BLaER1 treated with 17β-estradiol and CSF1 and Interleukin-3, amounts not matched to agents 10 nM and 100 nM (cell line): ENCODE data around the gene CCDC28B.

Experiments used
- H3K27ac ChIP-seq, 11 experiments: shearing (Covaris generic); formaldehyde crosslinking; 2 replicates each; pipeline ENCODE4 v1.8.1; 2022
- H3K27me3 ChIP-seq, 11 experiments: shearing (Covaris generic); formaldehyde crosslinking; 2 replicates each; pipeline ENCODE4 v1.8.1; 2022
- H3K36me3 ChIP-seq, 11 experiments: shearing (Covaris generic); formaldehyde crosslinking; 2 replicates each; pipeline ENCODE4 v1.8.1; 2022
- H3K4me1 ChIP-seq, 10 experiments: shearing (Covaris generic); formaldehyde crosslinking; 2 replicates each; pipeline ENCODE4 v1.8.1; 2022
- H3K4me2 ChIP-seq, 11 experiments: shearing (Covaris generic); formaldehyde crosslinking; 2 replicates each; pipeline ENCODE4 v1.8.1; 2022
- H3K4me3 ChIP-seq, 10 experiments: shearing (Covaris generic); formaldehyde crosslinking; 2 replicates each; pipeline ENCODE4 v1.8.1; 2022
- H3K9ac ChIP-seq, 11 experiments: shearing (Covaris generic); formaldehyde crosslinking; 2 replicates each; pipeline ENCODE4 v1.8.1; 2022
- H3K9me3 ChIP-seq, 11 experiments: shearing (Covaris generic); formaldehyde crosslinking; replicated peaks in 1 of 11; 2 replicates each; pipeline ENCODE4 v1.8.1; 2022
- H4K20me1 ChIP-seq, 11 experiments: shearing (Covaris generic); formaldehyde crosslinking; 2 replicates each; pipeline ENCODE4 v1.8.1; 2022
- Cebpa-rat ChIP-seq, 11 experiments: shearing (Covaris generic); IDR thresholded peaks; 2 replicates each; pipeline ENCODE4 v1.8.1; 2022

Gene CCDC28B

GRCh38 chr1:32184650-32185049 lies 15.7 kb upstream of the CCDC28B start:
- Histone ChIP-seq H3K4me3 (no peak overlapping the region), H3K9ac (peak overlapping the region in 1 of 11 experiments; percentile 20; a peak in 1 of 22 replicates), H3K4me1 (peaks cover 37 to 62% (median 57%) of the 10 kb centered on the region in 10 experiments), H3K27ac (no peak overlapping the region), H3K9me3 (no peaks in the 10 kb centered on the region), H4K20me1 (peaks cover 71 to 97% (median 93%) of the 10 kb centered on the region in 11 experiments; a peak in 21 of 22 replicates), H3K36me3 (peaks cover 78 to 93% (median 87%) of the 10 kb centered on the region in 11 experiments), H3K4me2 (peak overlapping the region in 10 of 11 experiments; percentile 1 to 97 (median 36); a peak in 18 of 22 replicates), H3K27me3 (no peaks in the 10 kb centered on the region)
- TF ChIP-seq Cebpa-rat (IDR thresholded peaks at IDR 0.05) = no peak

DNA sequence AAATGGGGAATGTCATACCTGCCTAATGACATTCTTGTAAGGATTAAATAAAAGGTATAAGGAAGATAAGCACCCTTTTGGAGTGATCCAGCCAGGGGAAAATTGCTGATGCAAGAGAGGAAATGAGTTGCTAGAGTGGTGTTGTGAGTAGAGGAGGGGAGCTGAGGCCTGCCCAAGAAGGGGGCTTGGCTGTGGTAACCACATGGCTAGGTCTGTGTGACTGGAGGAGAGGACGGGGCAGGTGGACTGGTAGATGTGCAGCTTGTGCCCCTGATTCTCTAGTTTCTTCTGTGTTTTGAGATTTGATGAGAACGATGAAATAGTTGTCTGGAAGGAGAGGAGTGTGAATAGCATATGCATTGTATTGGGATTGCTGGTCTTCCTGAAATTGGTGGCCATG lies 14.3 kb upstream of the CCDC28B start:
- peaks cover 72 to 100% (median 98%) of the 10 kb centered on the region in 11 experiments; a peak in 21 of 22 replicates for H4K20me1 ChIP-seq
- peak overlapping the region in 5 of 11 experiments; percentile 0 to 29 (median 21); a peak in 3 of 22 replicates for H3K27ac ChIP-seq
- H3K4me2 ChIP-seq = peak overlapping the region; percentile 4 to 93 (median 35); a peak in 15 of 22 replicates
- H3K4me1 ChIP-seq = peaks cover 29 to 59% (median 50%) of the 10 kb centered on the region in 10 experiments
- no peak overlapping the region for H3K4me3 ChIP-seq
- H3K9me3 ChIP-seq = no peaks in the 10 kb centered on the region
- H3K27me3 ChIP-seq = no peaks in the 10 kb centered on the region
- H3K9ac ChIP-seq = peak overlapping the region in 2 of 11 experiments; percentile 24 to 38; a peak in 2 of 22 replicates
- H3K36me3 ChIP-seq = peaks cover 93 to 100% (median 100%) of the 10 kb centered on the region in 11 experiments
- no peak for TF ChIP-seq Cebpa-rat (IDR thresholded peaks at IDR 0.05)

DNA sequence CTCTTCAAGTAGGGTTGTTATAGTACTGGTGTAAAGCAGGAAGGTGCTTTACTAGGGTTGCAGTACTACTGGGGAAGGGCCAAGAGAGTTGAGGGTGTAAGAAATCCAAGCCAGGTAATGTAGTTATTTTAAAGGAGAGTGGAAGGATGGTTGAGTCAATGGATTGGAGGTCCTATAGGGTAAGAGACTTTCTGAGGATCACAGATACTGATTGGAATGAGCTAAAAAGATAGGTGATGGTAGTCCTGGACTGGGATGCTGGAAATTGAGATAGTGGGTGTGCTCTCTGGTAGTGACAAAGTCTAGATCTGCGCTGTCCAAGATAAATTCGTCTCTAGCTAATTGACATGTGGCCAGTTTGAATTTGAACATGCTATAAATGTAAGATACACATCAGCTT lies 13.9 kb upstream of the CCDC28B start:
- Histone ChIP-seq H3K27me3 (no peaks in the 10 kb centered on the region), H3K4me3 (no peak overlapping the region), H4K20me1 (peaks cover 72 to 100% (median 98%) of the 10 kb centered on the region in 11 experiments; a peak in 21 of 22 replicates), H3K9me3 (no peaks in the 10 kb centered on the region), H3K36me3 (peaks cover 93 to 100% (median 100%) of the 10 kb centered on the region in 11 experiments), H3K27ac (peak overlapping the region in 5 of 11 experiments; percentile 0 to 29 (median 21); a peak in 3 of 22 replicates), H3K9ac (peak overlapping the region in 1 of 11 experiments; percentile 0; a peak in 1 of 22 replicates), H3K4me1 (peaks cover 24 to 54% (median 45%) of the 10 kb centered on the region in 10 experiments), H3K4me2 (peak overlapping the region in 7 of 11 experiments; percentile 16 to 60 (median 42); a peak in 9 of 22 replicates)
- no peak for TF ChIP-seq Cebpa-rat (IDR thresholded peaks at IDR 0.05)

DNA sequence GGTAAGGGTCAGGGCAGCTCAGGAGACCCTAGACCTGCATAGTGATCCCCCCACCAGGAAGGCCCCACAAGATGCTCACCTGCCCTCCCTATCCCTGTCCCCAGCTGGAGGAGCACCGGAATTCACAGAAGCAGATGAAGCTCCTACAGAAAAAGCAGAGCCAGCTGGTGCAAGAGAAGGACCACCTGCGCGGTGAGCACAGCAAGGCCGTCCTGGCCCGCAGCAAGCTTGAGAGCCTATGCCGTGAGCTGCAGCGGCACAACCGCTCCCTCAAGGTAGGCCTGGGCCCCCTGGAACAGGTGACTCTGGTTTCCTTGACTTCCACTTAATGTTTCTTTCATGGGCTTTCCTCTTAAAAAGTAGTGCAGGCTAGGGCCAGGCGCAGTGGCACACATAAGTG lies 12.5 kb upstream of the CCDC28B start:
- peaks cover 72 to 100% (median 98%) of the 10 kb centered on the region in 11 experiments; a peak in 21 of 22 replicates for H4K20me1 ChIP-seq
- 0 out of 22 replicates have a peak overlapping the region, but pooled peaks of 1 of the 11 experiments have one; percentile 33 for H3K9ac ChIP-seq
- H3K4me3 ChIP-seq = no peak overlapping the region
- no peaks in the 10 kb centered on the region for H3K27me3 ChIP-seq
- H3K27ac ChIP-seq = no peak overlapping the region
- no peaks in the 10 kb centered on the region for H3K9me3 ChIP-seq
- H3K4me1 ChIP-seq = peaks cover 14 to 41% (median 32%) of the 10 kb centered on the region in 10 experiments
- H3K36me3 ChIP-seq = peaks cover 95 to 100% (median 100%) of the 10 kb centered on the region in 11 experiments
- no peak for TF ChIP-seq Cebpa-rat (IDR thresholded peaks at IDR 0.05)
- H3K4me2 ChIP-seq = no peak overlapping the region

GRCh38 chr1:32192220-32192948 lies 8.0 kb upstream of the CCDC28B start:
- H3K4me3 ChIP-seq = no peak overlapping the region
- TF ChIP-seq Cebpa-rat (IDR thresholded peaks at IDR 0.05) = no peak
- H3K9me3 ChIP-seq = no peaks in the 10 kb centered on the region

GRCh38 chr1:32194984-32195383 lies 5.4 kb upstream of the CCDC28B start:
- peaks cover 22 to 100% (median 88%) of the 10 kb centered on the region in 11 experiments; a peak in 21 of 22 replicates for H4K20me1 ChIP-seq
- peaks cover 83 to 91% (median 87%) of the 10 kb centered on the region in 11 experiments for H3K36me3 ChIP-seq
- H3K4me1 ChIP-seq = peaks cover 6 to 46% (median 35%) of the 10 kb centered on the region in 10 experiments
- no peaks in the 10 kb centered on the region for H3K27me3 ChIP-seq
- TF ChIP-seq Cebpa-rat (IDR thresholded peaks at IDR 0.05) = no peak
- H3K27ac ChIP-seq = no peak overlapping the region; a peak in 1 of 22 replicates
- H3K4me3 ChIP-seq = no peak overlapping the region
- peak overlapping the region in 8 of 11 experiments; percentile 14 to 49 (median 34); a peak in 12 of 22 replicates for H3K4me2 ChIP-seq
- H3K9ac ChIP-seq = peak overlapping the region in 4 of 11 experiments; percentile 0 to 18 (median 8); a peak in 2 of 22 replicates
- no peaks in the 10 kb centered on the region for H3K9me3 ChIP-seq

More at GRCh38 chr1:32192220-32192948, 8.0 kb upstream of the CCDC28B start:
- Histone ChIP-seq H3K4me1 (peaks cover 0 to 30% (median 22%) of the 10 kb centered on the region in 10 experiments; a peak in 15 of 20 replicates), H3K27me3 (no peaks in the 10 kb centered on the region), H3K36me3 (peaks cover 99 to 100% (median 100%) of the 10 kb centered on the region in 11 experiments), H4K20me1 (peaks cover 46 to 100% (median 97%) of the 10 kb centered on the region in 11 experiments; a peak in 21 of 22 replicates), H3K27ac (no peak overlapping the region), H3K9ac (no peak overlapping the region), H3K4me2 (no peak overlapping the region)

- TF ChIP-seq Cebpa-rat (IDR thresholded peaks at IDR 0.05) = no peak
- no peaks in the 10 kb centered on the region for H3K27me3 ChIP-seq
- H3K4me2 ChIP-seq = peak overlapping the region in 7 of 11 experiments; percentile 14 to 49 (median 37); a peak in 14 of 22 replicates
- H3K36me3 ChIP-seq = peaks cover 77 to 86% (median 82%) of the 10 kb centered on the region in 11 experiments
- no peaks in the 10 kb centered on the region for H3K9me3 ChIP-seq
- peaks cover 18 to 96% (median 82%) of the 10 kb centered on the region in 11 experiments; a peak in 21 of 22 replicates for H4K20me1 ChIP-seq
- no peak overlapping the region for H3K27ac ChIP-seq
- H3K4me1 ChIP-seq = peaks cover 9 to 51% (median 39%) of the 10 kb centered on the region in 10 experiments
- H3K4me3 ChIP-seq = no peak overlapping the region
- H3K9ac ChIP-seq = peak overlapping the region in 5 of 11 experiments; percentile 0 to 29 (median 11); a peak in 2 of 22 replicates
Observed at GRCh38 chr1:32195531-32195930, 4.9 kb upstream of the CCDC28B start.

DNA sequence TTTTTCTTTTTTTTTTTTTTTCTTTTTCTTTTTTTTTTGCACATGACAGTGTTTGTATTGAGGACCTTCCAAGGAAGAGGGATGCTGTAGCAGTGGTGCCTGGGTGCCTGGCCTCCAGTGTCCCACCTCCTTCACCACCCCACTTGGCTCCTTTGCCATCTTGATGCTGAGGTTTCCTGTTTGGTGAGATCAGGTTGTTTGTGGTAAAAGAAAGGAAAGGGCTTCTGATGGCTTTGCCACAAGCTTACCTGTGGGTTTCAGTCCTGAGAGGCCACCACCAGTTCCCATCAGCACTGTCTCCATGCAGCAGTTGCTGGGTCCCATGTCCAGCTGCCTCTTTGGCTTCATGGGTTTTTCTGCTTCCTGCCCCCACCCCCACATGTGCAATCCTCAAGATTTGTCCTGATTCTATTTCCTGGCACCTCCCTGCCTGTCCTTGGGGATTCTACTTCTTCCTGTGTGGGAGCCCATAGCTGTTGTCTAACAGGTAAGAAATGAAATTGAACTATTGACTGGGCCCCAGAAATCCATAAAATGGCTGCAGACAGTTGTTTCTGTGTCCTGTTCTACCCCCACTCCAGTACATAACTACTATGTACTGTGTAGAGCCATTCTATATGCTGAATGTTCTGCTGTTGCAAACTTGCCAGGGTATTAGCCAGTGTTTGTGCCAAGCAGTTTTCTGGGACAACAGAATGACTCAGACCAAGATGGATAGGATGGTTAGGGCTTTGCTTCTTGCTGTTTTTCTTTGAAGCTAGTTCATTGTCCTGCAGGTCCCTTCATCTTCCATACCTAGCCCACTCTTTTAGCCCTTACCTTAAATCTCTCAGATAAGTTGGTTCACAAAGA lies 4.2 kb upstream of the CCDC28B start:
- Histone ChIP-seq H4K20me1 (peaks cover 15 to 89% (median 77%) of the 10 kb centered on the region in 11 experiments; a peak in 21 of 22 replicates), H3K36me3 (peaks cover 71 to 79% (median 75%) of the 10 kb centered on the region in 11 experiments)

More for the DNA sequence above, 4.2 kb upstream of the CCDC28B start:
- no peaks in the 10 kb centered on the region for H3K9me3 ChIP-seq
- no peaks in the 10 kb centered on the region for H3K27me3 ChIP-seq
- TF ChIP-seq Cebpa-rat (IDR thresholded peaks at IDR 0.05) = no peak
- peaks cover 12 to 55% (median 43%) of the 10 kb centered on the region in 10 experiments for H3K4me1 ChIP-seq
- peak overlapping the region in 7 of 11 experiments; percentile 5 to 49 (median 31); a peak in 11 of 22 replicates for H3K4me2 ChIP-seq
- no peak overlapping the region for H3K27ac ChIP-seq
- no peak overlapping the region for H3K9ac ChIP-seq
- no peak overlapping the region for H3K4me3 ChIP-seq
